ENCODE data around the gene PCNX2.

- no peak for TF ChIP-seq CTCF (IDR thresholded peaks at IDR 0.05; ENCODE audit: control extremely low read depth in 1 of 3, insufficient read depth in 1 of 3, low read depth in 1 of 3, low read length in 3 of 3)
- TF ChIP-seq BCL11A (IDR thresholded peaks at IDR 0.05; ENCODE audit: low read depth in 2 of 2, low read length in 2 of 2), result no peak
- TF ChIP-seq POLR2A (IDR thresholded peaks at IDR 0.05; ENCODE audit: control extremely low read depth in 1 of 2, low read depth in 2 of 2, low read length in 2 of 2), result no peak
- no peak for TF ChIP-seq RBBP5 (IDR thresholded peaks at IDR 0.05; ENCODE audit: borderline replicate concordance, low read depth, low read length)
- TF ChIP-seq JUND (IDR thresholded peaks at IDR 0.05; ENCODE audit: low read length), result no peak
Observed at GRCh38 chr1:233326319-233326718, 30.8 kb upstream of the PCNX2 start.
